LNCAP (cell line): Measurements from ENCODE around the gene CDYL2.
A peak's percentile ranks its signal among the peaks of the same experiment; 100 is the strongest.

Source experiments
- TF ChIP-seq, protein P1 (sequence below): fragments of 450-650 bp; IDR thresholded peaks from 2 replicates; pipeline ENCODE4 v1.5.1; 2017; ENCODE audit warnings: mild to moderate bottlenecking

The CDYL2 gene

GRCh38 chr16:80825365-80825758 is 21.0 kb upstream of the CDYL2 start:
- TF ChIP-seq, protein P1, sequence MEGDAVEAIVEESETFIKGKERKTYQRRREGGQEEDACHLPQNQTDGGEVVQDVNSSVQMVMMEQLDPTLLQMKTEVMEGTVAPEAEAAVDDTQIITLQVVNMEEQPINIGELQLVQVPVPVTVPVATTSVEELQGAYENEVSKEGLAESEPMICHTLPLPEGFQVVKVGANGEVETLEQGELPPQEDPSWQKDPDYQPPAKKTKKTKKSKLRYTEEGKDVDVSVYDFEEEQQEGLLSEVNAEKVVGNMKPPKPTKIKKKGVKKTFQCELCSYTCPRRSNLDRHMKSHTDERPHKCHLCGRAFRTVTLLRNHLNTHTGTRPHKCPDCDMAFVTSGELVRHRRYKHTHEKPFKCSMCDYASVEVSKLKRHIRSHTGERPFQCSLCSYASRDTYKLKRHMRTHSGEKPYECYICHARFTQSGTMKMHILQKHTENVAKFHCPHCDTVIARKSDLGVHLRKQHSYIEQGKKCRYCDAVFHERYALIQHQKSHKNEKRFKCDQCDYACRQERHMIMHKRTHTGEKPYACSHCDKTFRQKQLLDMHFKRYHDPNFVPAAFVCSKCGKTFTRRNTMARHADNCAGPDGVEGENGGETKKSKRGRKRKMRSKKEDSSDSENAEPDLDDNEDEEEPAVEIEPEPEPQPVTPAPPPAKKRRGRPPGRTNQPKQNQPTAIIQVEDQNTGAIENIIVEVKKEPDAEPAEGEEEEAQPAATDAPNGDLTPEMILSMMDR = no peak

DNA sequence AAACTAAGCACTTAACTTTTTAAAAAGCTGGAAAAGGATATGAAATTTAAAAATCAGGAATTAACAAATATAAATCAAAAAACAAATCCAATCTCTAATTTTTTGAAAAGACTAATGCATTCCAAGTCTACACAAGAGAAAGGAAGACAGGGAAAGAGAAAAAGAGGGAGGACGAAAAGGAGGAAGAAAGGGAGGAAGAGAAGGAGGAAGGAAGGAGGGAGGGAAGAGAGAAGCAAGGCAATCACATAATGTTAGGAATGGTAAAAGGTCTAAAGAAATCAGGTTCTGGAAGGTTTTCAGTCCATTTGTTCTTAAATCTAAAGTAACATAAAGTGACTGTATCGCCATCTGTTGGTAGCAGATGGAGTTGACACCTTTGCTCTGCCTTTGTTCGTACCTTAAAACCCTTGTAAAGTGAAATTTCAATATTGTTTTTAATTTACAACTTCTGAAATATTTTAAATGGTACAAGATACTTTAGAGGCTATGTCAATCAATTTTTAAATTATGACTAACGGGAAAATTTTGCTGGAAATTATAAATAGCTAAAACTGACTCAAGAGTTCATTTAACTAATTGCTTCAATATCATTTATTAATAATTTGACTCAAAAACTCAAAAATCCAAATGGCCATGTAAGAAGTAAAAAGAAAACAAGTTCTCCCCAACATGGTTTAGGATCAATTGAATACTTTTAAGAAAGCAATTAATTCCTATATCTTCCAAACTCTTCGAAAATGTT is 20.4 kb upstream of the CDYL2 start:
- TF ChIP-seq, protein P1 = peak; percentile 78

DNA sequence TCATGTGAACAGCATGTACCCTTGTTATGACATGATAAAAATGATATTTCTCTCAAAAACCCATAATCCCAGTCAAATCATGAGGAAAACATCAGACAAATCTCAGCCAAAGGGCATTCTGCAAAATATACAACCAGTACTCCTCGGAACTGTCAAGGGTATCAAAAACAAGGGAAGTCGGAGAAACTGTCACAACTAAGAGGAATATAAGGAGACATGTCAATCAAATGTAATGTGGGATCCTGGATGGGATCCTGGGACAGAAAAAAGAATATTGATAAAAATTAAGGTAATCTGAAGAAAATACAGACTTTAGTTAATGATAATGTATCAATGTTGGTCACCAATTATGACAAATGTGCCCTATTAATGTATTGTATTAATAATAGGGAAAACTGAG is 15.6 kb upstream of the CDYL2 start:
- TF ChIP-seq, protein P1 = no peak

DNA sequence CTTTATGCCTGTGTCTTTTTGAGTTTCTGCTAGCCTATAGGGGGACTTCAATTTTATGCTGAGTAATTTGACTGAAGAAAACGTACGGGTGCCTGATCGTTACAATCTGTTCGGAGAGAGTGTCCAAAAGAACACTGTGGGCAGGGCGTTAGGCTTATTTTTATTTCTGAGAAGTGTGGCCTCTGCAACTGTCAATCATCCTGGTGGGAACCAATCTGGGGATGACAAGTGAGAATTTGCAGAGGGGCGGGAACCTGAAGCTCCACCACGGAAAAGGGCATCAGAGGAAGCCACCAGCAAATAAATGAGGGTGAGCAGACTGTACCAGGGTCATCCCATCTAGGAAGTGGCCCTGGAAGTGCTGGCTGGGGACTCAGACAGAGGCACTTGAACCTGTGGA is 12.0 kb upstream of the CDYL2 start:
- TF ChIP-seq, protein P1 = no peak

- TF ChIP-seq, protein P1 = no peak
These were observed 8.2 kb upstream of the CDYL2 start for GRCh38 chr16:80812593-80812992.

- TF ChIP-seq, protein P1 = no peak
These were observed 5.0 kb upstream of the CDYL2 start for GRCh38 chr16:80809366-80809765.

GRCh38 chr16:80807906-80808305 is 3.5 kb upstream of the CDYL2 start:
- TF ChIP-seq, protein P1 = no peak

DNA sequence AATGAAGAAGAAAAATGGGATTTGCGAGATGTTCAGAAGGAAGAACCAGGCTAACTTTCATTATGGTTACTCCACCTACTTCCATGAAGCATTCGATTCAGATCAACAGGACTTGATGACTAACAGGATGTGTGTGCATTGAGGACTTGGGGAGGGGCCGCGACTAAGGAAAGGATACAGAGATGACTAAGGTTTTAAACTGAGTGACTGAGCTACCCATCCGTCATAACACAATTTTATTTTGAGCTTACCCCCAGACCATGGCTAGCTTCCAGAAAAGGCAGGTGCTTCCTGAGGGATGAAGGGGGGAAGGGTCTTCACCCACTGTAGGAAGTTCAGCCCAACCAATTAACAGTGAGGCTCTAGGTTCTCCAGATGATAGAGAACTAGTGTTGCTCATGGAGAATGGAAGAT is 2.5 kb upstream of the CDYL2 start:
- TF ChIP-seq, protein P1 = no peak
